ENCODE data around the gene EXPH5.

Gene EXPH5

GRCh38 chr11:108561535-108561991, 32.0 kb downstream of the EXPH5 start:
- in situ Hi-C loops (cut with MboI; ENCODE audit: low sequenced_read_pairs) = no loop called here

DNA sequence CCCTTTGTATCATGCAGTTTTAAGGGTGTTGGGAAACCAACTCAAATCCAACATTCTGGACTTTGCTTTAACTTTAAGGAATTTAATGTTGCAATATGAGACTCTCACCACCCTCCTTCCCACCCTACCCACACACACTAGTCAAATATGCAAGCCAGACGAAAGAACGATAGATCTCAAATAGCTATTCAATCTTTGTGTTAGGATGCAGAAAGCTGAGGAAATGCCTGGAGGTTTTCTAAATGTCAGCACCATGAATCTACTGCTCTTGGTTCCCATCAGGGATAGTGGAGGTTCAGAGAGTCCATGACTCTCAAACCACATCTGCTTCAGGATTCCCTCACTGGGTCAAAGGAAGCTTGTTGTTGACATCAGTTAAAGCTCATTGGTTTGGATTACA, 33.7 kb downstream of the EXPH5 start:
- in situ Hi-C loops (cut with MboI; ENCODE audit: low sequenced_read_pairs) = no loop called here

DNA sequence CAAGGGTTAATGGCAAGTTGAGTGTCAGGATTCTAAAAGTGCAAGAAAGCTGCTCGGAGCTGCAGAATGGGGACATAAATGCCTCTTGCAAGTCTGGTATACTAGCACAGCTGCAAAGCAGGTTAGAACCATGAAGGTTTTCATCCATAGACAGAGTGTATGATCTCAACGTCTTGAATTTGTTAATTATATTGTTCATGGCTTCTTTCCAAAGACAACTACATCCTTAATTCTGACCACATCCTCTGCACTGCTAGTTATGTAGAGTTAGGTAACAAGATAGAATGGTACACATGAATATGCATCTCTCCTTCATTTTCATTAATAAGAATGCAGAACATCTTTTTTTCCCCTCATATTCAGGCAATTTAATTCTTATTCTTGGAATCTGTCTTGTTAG, 34.2 kb downstream of the EXPH5 start:
- in situ Hi-C loops (cut with MboI; ENCODE audit: low sequenced_read_pairs) = no loop called here

- in situ Hi-C loops (cut with MboI; ENCODE audit: low sequenced_read_pairs) = no loop called here
These were observed 35.3 kb downstream of the EXPH5 start for GRCh38 chr11:108558222-108558621.

DNA sequence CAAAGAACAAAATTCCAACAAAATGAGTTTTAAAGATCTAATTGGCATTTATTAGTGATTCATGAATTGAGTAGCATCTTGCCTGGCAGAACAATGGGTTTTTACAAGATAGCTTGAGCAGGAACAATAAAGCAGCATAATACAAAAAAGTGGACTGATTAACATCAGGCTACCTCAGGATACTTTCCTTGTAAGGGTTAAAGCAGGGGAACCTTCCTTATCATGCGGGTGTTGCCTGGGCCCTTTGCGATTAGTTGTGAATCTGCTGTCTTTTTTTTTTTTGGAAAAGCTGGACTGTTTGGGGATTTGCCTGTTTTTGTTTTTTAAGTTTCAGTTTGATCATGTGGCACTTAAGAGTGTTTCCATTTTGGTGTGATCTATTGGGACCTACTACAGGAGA, 37.5 kb downstream of the EXPH5 start:
- in situ Hi-C loops (cut with MboI; ENCODE audit: low sequenced_read_pairs) = no loop called here

- in situ Hi-C loops (cut with MboI; ENCODE audit: low sequenced_read_pairs) = no loop called here
These were observed 41.7 kb downstream of the EXPH5 start for GRCh38 chr11:108551651-108552462.

DNA sequence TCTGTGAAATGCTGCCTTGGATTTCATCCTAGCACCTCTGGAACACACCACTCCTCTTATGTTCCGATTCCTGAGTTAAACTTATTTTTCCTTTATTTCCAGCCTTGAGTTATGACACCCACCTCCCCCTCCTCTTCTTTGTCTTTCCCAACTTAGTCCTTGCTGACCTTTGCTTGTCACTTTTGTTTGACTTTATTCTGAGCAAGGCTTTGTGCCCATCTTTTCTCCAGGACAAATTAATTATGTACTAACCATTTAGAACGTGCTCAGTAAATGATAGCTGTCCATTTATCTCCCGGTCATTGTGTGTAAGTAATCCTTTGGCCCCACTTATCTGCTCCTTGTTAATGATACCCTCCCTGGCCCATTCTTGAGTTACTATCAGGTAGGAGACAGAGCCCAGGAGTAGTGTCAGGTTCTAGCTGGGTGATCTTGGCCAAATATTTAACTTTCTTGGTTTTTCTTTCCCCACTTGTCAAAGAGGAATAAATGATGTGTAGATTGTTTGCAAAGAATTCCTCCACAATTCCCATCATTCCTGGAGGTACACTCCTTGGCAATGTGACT, 44.2 kb downstream of the EXPH5 start:
- in situ Hi-C loops (cut with MboI; ENCODE audit: low sequenced_read_pairs) = no loop called here

DNA sequence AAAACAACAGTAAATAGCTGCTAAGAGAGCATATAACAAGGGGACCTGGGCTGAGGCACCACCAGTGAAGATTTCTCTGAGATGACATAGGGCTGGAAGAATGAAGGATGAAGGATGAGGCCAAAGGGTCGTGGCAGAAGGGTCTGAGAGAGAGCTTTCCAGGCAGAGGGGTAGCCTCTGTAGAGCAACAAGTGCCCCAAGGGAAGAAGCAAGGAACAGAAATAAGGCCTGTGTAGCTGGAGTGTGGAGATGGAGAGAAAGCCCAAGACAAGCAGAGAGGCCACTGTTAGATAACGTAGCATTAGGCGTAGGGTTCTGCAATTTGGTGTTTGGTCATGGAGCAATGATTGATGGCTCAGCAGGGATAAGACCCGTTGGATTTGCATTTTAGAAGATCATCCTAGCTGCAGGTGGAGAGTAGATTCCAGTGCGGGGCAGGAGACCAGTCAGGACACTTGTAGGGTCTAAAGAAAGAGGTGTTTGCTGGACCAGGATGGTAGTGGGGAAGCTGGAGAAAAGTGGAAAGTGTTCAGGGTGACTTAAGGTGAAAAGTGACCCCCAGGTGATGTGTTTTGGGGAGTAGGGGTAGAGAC, 47.6 kb downstream of the EXPH5 start:
- in situ Hi-C loops (cut with MboI; ENCODE audit: low sequenced_read_pairs) = no loop called here

- in situ Hi-C loops (cut with MboI; ENCODE audit: low sequenced_read_pairs) = no loop called here
These were observed 50.1 kb downstream of the EXPH5 start for GRCh38 chr11:108543316-108543964.

GRCh38 chr11:108541531-108541930, 52.0 kb downstream of the EXPH5 start:
- in situ Hi-C loops (cut with MboI; ENCODE audit: low sequenced_read_pairs) = no loop called here

- in situ Hi-C loops (cut with MboI; ENCODE audit: low sequenced_read_pairs) = no loop called here
These were observed 55.1 kb downstream of the EXPH5 start for GRCh38 chr11:108538502-108538901.

DNA sequence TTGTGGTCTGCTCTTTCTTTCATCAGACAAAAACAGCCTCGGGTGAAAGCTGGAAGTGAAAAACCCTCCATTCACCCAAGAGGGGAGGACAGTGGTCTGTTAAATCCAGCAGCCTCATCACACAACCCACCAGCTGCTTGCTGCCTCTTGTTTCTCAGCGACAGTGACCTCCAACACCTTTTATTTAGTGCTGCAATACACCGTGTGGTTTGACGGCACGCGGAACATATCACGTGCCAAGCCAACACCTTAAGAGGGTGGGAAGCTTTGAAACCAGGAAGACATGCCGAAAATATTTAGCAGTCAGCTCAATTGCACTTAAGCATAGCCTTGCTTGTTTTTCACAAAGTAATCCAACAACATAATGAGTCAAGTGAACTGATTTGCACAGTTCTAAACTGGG, 55.5 kb downstream of the EXPH5 start:
- in situ Hi-C loops (cut with MboI; ENCODE audit: low sequenced_read_pairs) = no loop called here

- in situ Hi-C loops (cut with MboI; ENCODE audit: low sequenced_read_pairs) = no loop called here
These were observed 56.8 kb downstream of the EXPH5 start for GRCh38 chr11:108536783-108537182.

GRCh38 chr11:108535384-108535955, 58.1 kb downstream of the EXPH5 start:
- in situ Hi-C loops (cut with MboI; ENCODE audit: low sequenced_read_pairs) = no loop called here

DNA sequence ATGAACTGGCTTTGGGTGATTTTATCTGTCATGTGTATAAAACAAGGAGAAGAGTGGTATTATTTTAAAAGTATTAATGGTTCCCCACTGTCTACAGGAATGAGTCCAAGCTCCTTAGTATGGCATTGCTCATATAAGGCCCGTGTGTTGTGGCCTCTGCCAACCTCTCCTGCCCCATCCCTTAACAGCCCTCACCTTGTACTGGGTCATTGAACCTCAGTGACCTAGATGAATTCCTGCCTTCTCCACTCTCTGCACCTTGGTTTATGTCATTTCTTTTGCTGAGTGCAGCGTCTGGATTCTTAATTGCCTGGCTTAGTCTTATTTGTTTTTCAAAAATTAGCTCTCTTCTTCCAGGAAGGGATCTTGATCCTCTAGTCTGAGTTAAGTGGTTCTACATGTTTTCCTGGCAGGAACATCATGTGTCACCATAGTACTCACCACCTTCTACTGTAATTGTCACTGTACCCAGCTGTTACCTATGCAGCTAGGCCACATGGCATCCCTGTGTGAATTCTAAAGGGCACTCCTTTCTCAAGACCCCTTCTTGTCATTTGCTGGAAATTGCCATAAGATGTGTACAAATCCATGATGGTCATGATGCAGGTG, 59.2 kb downstream of the EXPH5 start:
- in situ Hi-C loops (cut with MboI; ENCODE audit: low sequenced_read_pairs) = no loop called here

- in situ Hi-C loops (cut with MboI; ENCODE audit: low sequenced_read_pairs) = no loop called here
These were observed 63.1 kb downstream of the EXPH5 start for GRCh38 chr11:108530426-108530825.

GRCh38 chr11:108527382-108527781, 66.2 kb downstream of the EXPH5 start:
- in situ Hi-C loops (cut with MboI; ENCODE audit: low sequenced_read_pairs) = no loop called here

- in situ Hi-C loops (cut with MboI; ENCODE audit: low sequenced_read_pairs) = no loop called here
These were observed 68.4 kb downstream of the EXPH5 start for GRCh38 chr11:108525161-108525560.

GRCh38 chr11:108524422-108524821, 69.1 kb downstream of the EXPH5 start:
- in situ Hi-C loops (cut with MboI; ENCODE audit: low sequenced_read_pairs) = no loop called here

- in situ Hi-C loops (cut with MboI; ENCODE audit: low sequenced_read_pairs) = no loop called here
These were observed 71.2 kb downstream of the EXPH5 start for GRCh38 chr11:108522318-108522717.

- in situ Hi-C loops (cut with MboI; ENCODE audit: low sequenced_read_pairs) = no loop called here
These were observed 75.0 kb downstream of the EXPH5 start for GRCh38 chr11:108518581-108518980.

Measured in HL-60/S4 treated with retinoic acid at 250 ng/mL for 4 days and 3 days (cell line).